Measurements from ENCODE around the gene TBCK. TPM values are rescaled to one million over a fixed set of nuclear protein-coding genes. Genes with fewer than 3 reads are reported as not detected.

TBCK gene
- total and polyA plus RNA-seq, 2 of the 13 experiments (the other 11 are each of a cell fraction or from before 2014, with no cell fraction given), result 51.0 to 62.4 TPM

DNA sequence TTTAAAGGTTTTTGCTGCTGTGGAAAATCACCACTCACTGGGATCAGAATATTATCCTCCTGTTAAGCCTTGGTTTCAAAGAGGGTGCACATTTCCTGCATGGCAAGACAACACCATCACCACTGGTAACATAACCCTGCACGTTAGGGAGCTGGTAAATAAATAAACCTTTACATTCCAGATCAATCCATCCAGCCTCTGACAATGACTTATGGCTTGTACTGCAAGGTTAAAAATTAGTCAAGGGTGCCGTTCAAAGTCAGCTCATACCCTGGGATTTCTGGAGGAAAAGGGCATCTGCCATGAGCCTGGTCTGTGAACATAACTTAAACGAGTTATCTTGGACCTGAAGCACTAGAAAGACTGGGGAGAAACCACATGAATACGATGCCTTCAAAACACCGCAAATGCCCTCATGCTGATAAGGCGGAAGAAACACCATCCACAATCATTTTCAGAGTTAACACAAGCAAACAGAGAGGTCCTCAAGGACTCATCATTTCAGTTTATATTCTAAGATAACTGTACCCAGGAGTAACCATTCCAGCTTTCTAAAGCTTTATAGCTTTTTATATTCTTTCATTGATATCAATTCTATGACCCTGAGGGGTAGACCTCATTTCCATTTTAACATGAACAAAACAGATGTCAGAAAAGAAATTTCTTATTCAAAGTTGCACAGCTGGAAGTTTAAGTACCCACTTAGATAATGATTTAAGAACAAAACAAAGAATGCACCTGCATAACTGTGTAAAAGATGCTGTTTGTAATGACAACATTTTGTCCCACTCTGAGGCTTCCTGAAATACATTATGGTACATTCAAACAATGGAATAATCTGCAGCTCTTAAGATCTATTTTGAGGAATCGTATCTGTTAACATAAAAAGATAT is 317.6 kb downstream of the TBCK start (continued):
- TF ChIP-seq ZNF768 (CRISPR knock-in tag; IDR thresholded peaks at IDR 0.05) (no peak), ZNF557 (CRISPR knock-in tag; IDR thresholded peaks at IDR 0.05) (no peak), PREB (CRISPR knock-in tag; IDR thresholded peaks at IDR 0.05) (no peak), ZNF784 (CRISPR knock-in tag; IDR thresholded peaks at IDR 0.05; ENCODE audit: borderline replicate concordance) (0 out of 2 replicates have a peak, but pooled peaks have one; percentile 48), KDM2A (CRISPR knock-in tag; IDR thresholded peaks at IDR 0.05; ENCODE audit: borderline replicate concordance, low read depth) (no peak), NKX3-1 (CRISPR knock-in tag; IDR thresholded peaks at IDR 0.05) (0 out of 2 replicates have a peak, but pooled peaks have one; percentile 33), MED13 (CRISPR knock-in tag; IDR thresholded peaks at IDR 0.05) (no peak), HOXA7 (CRISPR knock-in tag; IDR thresholded peaks at IDR 0.05) (no peak), ZNF235 (CRISPR knock-in tag; IDR thresholded peaks at IDR 0.05; ENCODE audit: borderline replicate concordance) (no peak), TBX3 (IDR thresholded peaks at IDR 0.05; ENCODE audit: borderline replicate concordance) (no peak), SALL1 (CRISPR knock-in tag; IDR thresholded peaks at IDR 0.05) (peak; percentile 55), NAIF1 (CRISPR knock-in tag; IDR thresholded peaks at IDR 0.05; ENCODE audit: borderline replicate concordance) (no peak), ZNF383 (CRISPR knock-in tag; IDR thresholded peaks at IDR 0.05; ENCODE audit: borderline replicate concordance) (no peak), ZMYM4 (CRISPR knock-in tag; IDR thresholded peaks at IDR 0.05) (peak; percentile 90), ZBTB49 (CRISPR knock-in tag; IDR thresholded peaks at IDR 0.05; ENCODE audit: borderline replicate concordance) (no peak), ZNF292 (CRISPR knock-in tag; IDR thresholded peaks at IDR 0.05; ENCODE audit: borderline replicate concordance, low read depth) (peak; percentile 69; the same call in 1 of the 2 replicates), HNF4A (CRISPR knock-in tag; IDR thresholded peaks at IDR 0.05) (peak; percentile 72), SOX6 (IDR thresholded peaks at IDR 0.05) (no peak), SOX6 (CRISPR knock-in tag; IDR thresholded peaks at IDR 0.05) (peak; percentile 89), TRIM22 (IDR thresholded peaks at IDR 0.05) (no peak), ZNF839 (CRISPR knock-in tag; IDR thresholded peaks at IDR 0.05; ENCODE audit: borderline replicate concordance) (no peak), ZNF468 (CRISPR knock-in tag; IDR thresholded peaks at IDR 0.05) (no peak)
- TF ChIP-seq, protein P1, sequence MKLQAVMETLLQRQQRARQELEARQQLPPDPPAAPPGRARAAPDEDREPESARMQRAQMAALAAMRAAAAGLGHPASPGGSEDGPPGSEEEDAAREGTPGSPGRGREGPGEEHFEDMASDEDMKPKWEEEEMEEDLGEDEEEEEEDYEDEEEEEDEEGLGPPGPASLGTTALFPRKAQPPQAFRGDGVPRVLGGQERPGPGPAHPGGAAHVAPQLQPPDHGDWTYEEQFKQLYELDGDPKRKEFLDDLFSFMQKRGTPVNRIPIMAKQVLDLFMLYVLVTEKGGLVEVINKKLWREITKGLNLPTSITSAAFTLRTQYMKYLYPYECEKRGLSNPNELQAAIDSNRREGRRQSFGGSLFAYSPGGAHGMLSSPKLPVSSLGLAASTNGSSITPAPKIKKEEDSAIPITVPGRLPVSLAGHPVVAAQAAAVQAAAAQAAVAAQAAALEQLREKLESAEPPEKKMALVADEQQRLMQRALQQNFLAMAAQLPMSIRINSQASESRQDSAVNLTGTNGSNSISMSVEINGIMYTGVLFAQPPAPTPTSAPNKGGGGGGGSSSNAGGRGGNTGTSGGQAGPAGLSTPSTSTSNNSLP (IDR thresholded peaks at IDR 0.05; ENCODE audit: low read depth, low read length), result 0 out of 2 replicates have a peak, but pooled peaks have one; percentile 32
